GM12864 (cell line): Measurements from ENCODE around the gene C17orf67.

Experiments
- DNase-seq: peaks from one replicate; pipeline ENCODE4 v3.0.0-alpha.2; 2011; ENCODE audit warnings: low read depth
- H3K4me3 ChIP-seq: 2 replicates; pipeline ENCODE4 v1.5.1; 2011; ENCODE audit warnings: mild to moderate bottlenecking, low read depth, low read length, control low read depth
- TF ChIP-seq, protein P1 (sequence below): IDR thresholded peaks from 2 replicates; pipeline ENCODE4 v1.5.1; 2011; ENCODE audit warnings: low read depth, mild to moderate bottlenecking, moderate library complexity, low read length, control low read depth, inconsistent platforms; ENCODE audit errors: missing control alignments

The C17orf67 gene

DNA sequence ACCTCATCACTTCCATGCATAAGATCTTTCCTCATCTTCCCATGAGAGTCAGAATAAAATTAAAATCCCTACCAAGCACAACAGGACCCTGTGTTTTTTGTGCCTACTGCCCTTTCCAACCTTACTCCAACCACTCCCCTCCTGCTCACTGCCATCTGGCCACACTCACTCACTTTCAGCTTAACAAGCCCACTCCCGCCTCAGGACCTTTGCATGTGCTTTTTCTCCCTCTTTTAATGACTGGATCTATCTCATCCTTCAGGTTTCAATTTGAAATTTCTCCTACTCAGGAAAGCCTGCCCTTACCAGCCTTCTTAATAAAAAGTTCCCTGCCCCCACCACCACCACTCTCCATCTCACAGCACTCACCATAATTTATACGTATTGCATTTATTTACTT lies 14.7 kb downstream of the C17orf67 start:
- no peak overlapping the region for H3K4me3 ChIP-seq

GRCh38 chr17:56817066-56817465 lies 16.7 kb downstream of the C17orf67 start:
- no peak overlapping the region for H3K4me3 ChIP-seq
- DNase-seq = no peak
- TF ChIP-seq, protein P1, sequence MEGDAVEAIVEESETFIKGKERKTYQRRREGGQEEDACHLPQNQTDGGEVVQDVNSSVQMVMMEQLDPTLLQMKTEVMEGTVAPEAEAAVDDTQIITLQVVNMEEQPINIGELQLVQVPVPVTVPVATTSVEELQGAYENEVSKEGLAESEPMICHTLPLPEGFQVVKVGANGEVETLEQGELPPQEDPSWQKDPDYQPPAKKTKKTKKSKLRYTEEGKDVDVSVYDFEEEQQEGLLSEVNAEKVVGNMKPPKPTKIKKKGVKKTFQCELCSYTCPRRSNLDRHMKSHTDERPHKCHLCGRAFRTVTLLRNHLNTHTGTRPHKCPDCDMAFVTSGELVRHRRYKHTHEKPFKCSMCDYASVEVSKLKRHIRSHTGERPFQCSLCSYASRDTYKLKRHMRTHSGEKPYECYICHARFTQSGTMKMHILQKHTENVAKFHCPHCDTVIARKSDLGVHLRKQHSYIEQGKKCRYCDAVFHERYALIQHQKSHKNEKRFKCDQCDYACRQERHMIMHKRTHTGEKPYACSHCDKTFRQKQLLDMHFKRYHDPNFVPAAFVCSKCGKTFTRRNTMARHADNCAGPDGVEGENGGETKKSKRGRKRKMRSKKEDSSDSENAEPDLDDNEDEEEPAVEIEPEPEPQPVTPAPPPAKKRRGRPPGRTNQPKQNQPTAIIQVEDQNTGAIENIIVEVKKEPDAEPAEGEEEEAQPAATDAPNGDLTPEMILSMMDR = no peak

More for the DNA sequence above, 14.7 kb downstream of the C17orf67 start:
- DNase-seq = no peak
- TF ChIP-seq, protein P1 = no peak

GRCh38 chr17:56815711-56816110 lies 18.0 kb downstream of the C17orf67 start:
- TF ChIP-seq, protein P1 = no peak
- no peak for DNase-seq

DNA sequence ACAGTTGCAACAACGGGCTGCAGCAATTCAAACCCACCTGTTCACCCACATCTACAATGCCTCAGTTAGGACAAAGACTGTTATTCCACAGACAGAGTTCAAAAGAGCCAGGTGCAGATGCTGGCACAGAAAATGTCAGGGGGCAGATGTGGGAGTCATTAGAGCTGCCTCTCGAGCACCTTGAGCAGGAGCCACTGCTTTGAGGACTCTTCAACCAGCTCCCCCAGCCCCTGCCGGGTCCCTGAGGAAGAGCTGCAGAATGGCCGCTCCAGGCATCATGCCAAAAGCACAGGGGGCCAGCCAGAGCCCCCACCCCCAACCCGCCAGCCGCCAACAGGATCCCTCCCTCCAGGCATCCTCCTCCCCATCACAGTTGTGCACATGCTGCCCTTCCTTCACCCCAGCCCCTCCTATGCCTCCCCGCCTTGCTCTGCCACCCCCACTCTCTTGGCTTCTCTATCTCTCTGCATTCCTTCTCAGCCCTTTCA lies 20.8 kb downstream of the C17orf67 start:
- TF ChIP-seq, protein P1 = no peak
- no peak for DNase-seq
- H3K4me3 ChIP-seq = no peak overlapping the region

More at GRCh38 chr17:56815711-56816110, 18.0 kb downstream of the C17orf67 start:
- no peak overlapping the region for H3K4me3 ChIP-seq

DNA sequence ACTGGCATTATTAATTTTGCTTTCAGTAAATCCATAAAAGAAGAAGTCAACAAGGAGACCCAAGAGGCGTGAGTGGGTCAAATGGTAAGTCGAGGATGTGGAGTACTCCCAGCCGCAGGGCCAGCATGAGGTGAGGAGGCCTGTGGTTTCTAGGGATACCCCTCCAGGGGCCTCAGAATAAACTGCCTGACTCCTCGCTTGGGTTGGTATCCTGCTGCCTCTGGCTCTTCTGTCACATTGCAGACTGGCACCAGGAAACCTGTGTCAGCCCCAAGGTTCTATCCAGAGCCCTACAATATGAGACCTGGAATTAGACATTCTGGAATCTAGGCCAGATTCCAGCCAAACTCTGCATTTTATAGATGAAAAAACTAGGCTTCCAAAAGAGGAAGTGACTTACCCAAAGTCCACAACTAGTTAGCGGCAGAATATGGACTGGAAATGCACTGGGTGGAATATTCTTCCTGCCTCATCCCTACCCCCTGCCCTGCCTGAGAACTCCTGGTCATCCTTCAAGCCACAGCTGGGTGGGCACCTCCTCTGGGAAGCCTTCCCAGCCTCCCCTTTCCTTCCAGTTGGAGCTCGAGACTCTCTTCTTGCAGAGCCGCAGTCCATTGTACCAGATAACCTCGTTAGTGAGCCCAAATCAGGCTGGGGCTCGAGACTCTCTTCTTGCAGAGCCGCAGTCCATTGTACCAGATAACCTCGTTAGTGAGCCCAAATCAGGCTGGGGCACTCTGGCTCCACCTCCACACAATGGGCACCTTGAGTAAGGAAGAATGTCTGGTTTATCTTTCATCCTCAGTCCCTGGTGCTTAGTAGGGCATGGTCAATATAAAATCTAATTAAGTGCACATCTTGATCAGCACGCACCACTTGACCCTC lies 22.6 kb downstream of the C17orf67 start:
- TF ChIP-seq, protein P1 = no peak
- H3K4me3 ChIP-seq = no peak overlapping the region
- DNase-seq = no peak

- DNase-seq = no peak
- H3K4me3 ChIP-seq = no peak overlapping the region
- TF ChIP-seq, protein P1 = no peak
Measured at GRCh38 chr17:56810343-56810742, 23.4 kb downstream of the C17orf67 start.
